ENCODE results near the gene ANKRD36C.
"Not testable (repeated sequence)": the region's sequence is repeated elsewhere in the genome, so short reads cannot be mapped to it uniquely, and the experiment has no call there.

The ANKRD36C gene

DNA sequence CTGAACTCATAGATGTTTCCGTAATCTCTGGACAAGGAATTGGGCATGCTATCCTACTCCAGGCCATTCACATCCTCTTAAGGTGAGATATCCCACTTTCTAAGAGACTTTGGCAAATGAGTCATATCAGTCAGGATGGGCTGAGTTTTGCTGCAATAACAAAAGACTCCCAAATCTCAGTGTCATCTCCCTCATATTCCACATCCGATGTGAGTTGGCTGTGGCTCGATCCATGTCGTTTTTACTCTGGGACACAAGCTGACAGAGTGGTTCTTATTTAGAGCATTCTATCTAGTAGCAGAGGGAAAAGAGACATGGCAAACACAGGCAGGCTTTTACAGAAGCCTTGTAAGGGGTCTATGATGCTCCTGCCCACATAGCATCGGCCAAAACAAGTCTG lies 14.6 kb upstream of the ANKRD36C start:
- DNase-seq = not testable (repeated sequence)

DNA sequence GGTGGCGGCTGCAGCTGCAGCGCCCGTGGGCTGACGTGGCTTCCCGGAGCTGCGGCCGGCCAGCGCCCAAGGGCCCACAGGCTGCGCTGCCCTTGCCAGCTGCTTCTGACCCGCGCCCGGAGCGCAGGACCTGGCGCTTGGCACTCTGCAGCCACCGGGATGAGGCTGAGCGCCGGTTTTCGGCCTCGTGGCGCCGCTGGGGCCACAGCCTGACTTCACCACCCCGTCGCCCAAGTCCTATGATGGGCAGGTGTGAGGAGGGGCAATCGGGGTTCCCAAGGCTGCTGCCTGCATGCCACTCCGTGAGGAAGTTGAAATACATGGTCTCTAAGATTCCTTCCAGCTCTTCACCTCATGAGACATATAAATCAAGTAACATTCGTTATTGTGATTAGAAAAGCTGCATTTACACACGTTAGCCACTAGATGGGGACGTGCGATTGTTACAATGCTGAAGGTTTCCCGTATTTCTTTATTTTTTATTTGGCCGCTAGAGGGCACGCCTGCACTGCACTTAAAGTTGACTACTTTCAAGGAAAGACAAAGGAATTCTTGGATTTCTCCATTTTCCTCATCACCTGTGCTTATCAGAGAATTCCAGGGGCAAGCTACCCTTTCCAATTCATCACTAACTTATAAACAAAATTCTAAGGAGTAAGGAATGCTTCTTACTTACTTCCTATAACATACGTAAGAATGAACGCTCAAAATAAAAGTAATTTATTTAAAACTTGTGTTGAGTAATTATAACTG lies 1.1 kb upstream of the ANKRD36C start:
- peak; percentile 79 for DNase-seq

GRCh38 chr2:95992102-95992501 lies 478 bp upstream of the ANKRD36C start:
- DNase-seq = peak; percentile 40

DNA sequence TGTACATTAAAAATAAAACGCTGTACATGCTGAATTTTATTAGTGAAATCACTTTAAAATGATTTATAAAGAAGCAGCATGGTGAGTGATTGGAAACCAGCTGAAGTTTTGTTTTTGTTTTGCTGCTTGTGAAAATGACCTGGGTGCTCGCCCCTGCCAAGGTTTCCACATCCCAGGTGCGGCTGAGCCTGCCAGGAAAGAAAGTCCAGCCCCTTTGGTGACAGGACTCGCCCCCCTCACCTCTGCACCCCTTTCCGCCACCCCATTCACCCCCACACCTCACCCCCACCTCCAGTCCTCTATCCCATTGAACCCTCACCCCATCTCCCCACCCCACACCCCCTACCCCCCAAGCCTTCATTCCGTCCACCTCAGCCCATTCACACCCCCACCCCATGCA lies 740 bp downstream of the ANKRD36C start:
- peak; percentile 11 for DNase-seq

DNA sequence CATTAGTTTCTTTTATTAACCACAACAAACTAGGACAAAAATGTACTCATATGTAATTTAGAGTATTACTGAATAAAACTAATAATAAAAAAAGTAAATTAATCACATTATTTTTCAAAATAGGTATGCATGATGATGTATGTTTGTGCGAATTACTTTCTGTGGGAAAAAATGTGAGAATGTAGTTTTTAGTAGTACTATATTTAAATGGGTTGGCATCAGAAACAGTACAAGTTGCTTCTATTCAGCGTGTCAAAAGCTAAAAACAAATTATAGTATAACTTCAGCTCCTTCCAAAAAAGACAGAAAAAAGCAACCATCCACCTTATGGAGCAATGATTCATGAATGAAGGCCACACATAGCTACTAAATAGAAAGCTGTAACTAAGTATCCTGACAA lies 40.0 kb downstream of the ANKRD36C start:
- not testable (repeated sequence) for DNase-seq

- DNase-seq = not testable (repeated sequence)
These were observed 43.6 kb downstream of the ANKRD36C start for GRCh38 chr2:95948039-95948438.

DNA sequence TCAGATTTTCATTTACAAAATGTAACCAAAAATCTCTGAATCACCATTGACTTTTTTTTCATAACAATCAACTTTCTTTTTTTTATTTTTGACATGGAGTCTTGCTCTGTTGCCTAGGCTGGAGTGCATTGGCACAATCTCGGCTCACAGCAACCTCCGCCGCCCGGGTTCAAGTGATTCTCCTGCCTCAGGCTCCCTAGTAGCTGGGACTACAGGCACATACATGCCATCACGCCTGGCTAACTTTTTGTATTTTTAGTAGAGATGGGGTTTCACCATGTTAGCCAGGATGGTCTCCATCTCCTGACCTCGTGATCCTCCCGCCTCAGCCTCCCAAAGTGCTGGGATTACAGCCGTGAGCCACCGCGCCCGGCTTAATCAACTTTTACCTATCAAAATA lies 51.7 kb downstream of the ANKRD36C start:
- not testable (repeated sequence) for DNase-seq

GRCh38 chr2:95930740-95931139 lies 60.9 kb downstream of the ANKRD36C start:
- DNase-seq = not testable (repeated sequence)

- not testable (repeated sequence) for DNase-seq
These were observed 74.6 kb downstream of the ANKRD36C start for GRCh38 chr2:95917007-95917406.

DNA sequence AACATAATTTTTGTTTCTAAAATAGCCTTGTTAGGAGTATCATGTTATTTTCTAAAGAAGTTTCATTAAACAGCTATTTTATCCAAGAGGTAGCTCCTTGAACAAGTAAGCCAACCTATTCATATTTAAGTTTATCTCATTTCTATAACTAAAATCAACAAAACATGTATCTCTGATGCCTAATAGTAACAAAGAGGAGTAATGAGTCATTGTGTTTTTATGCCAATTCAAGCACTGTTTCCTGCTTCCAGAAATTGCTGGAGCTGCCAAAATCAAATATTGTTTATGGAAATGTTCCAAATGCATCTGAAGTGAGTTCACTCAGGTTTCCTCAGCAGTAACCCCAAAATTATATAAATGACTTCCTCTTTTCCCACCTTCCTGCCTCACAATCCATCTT lies 76.5 kb downstream of the ANKRD36C start:
- not testable (repeated sequence) for DNase-seq

DNA sequence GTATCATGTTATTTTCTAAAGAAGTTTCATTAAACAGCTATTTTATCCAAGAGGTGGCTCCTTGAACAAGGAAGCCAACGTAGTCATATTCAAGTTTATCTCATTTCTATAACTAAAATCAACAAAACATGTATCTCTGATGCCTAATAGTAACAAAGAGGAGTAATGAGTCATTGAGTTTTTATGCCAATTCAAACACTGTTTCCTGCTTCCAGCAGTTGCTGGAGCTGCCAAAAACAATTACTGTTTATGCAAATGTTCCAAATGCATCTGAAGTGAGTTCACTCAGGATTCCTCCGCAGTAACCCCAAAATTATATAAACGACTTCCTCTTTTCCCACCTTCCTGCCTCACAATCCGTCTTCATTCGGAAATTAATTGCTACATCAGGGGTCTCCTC lies 80.2 kb downstream of the ANKRD36C start:
- not testable (repeated sequence) for DNase-seq

- DNase-seq = not testable (repeated sequence)
These were observed 97.2 kb downstream of the ANKRD36C start for GRCh38 chr2:95894443-95894842.

DNA sequence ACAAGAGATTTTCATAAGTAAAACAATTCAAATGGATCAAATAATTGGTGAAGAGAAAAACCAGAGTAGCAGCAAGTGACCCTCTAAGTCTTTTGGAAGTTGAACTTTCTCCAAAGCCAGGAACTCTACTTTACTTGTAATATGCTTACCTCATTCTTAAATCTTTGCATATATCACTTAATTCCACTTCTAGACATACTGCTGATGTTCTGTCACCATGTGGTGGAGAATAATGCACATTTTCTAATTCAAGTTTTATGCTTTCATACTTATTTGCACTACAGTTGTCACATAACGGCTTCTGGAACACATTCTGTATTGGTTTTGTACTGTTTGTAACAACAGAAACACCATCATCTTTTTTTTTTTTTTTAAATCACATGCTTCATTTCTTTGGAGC lies 123.7 kb downstream of the ANKRD36C start:
- DNase-seq = not testable (repeated sequence)

GRCh38 chr2:95867047-95867677 lies 124.5 kb downstream of the ANKRD36C start:
- not testable (repeated sequence) for DNase-seq

DNA sequence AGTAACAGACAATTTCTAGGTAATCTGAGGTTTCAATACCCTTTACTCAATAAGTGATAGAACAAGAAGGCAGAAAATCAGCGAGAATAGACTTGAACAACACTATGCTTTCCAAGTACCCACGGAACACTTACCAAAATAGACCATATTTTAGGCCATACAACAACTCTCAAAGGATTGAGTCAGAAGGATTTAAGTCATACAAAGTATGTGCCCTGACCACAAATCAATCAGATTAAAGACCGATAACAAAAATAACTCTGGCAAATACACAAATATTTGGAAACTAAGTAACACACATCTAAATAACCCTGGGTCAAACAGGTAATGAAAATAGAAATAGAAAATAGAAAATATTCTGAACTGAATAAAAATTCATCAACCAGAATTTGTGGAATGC lies 129.5 kb downstream of the ANKRD36C start:
- not testable (repeated sequence) for DNase-seq

DNA sequence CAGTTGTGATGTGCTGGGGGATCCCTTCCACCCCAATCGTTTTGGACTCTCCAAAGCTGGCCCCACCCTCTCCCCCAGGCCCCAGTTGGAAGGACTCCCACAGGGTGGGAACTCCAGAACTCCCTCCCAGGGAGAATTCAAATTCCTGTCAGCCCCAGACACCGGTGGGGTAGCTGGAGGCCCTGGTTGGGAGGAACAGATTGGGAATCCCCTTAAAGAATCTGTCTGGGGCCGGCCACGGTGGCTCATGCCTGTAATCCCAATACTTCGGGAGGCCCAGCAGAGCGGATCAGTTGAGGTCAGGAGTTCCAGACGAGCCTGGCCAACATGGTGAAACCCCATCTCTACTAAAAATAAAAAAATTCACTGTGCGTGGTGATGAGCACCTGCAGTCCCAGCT lies 155.5 kb downstream of the ANKRD36C start:
- DNase-seq = no peak

GRCh38 chr2:95834077-95835013 lies 157.3 kb downstream of the ANKRD36C start:
- DNase-seq = not testable (repeated sequence)

- not testable (repeated sequence) for DNase-seq
These were observed 167.4 kb downstream of the ANKRD36C start for GRCh38 chr2:95824218-95824617.

DNA sequence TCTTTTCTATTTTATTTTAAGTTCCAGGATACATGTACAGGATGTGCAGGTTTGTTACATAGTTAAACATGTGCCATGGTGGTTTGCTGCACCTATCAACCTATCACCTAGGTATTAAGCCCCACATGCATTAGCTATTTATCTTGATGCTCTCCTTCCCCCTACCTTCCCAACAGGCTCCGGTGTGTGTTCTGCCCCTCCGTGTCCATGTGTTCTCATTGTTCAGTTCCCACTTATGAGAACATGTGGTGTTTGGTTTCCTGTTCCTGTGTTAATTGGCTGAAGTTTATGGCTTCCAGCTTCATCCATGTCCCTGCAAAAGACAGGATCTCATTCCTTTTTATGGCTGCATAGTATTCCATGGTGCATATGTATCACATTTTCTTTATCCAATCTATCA lies 174.1 kb downstream of the ANKRD36C start:
- DNase-seq = not testable (repeated sequence)

DNA sequence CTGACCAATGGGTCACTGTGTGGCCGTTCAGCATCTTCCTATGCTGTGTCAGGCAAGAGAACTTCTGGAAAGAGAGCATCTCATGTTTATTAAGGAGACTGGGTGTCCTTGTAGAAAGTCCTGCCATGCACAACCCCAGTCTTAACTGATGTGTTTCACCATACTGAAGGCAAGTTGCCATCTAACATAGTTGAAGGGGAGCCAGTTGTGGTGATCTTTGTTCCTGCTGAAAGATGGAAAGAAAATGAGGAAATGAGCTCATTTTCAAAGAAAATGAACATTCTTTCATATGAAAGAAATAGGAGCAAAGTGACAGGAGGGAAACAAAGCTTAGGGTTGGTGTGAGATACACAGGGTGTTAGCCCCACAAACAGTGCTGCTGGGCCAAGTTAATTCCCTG lies 178.3 kb downstream of the ANKRD36C start:
- DNase-seq = not testable (repeated sequence)

GRCh38 chr2:95799892-95800291 lies 191.7 kb downstream of the ANKRD36C start:
- no peak for DNase-seq

DNA sequence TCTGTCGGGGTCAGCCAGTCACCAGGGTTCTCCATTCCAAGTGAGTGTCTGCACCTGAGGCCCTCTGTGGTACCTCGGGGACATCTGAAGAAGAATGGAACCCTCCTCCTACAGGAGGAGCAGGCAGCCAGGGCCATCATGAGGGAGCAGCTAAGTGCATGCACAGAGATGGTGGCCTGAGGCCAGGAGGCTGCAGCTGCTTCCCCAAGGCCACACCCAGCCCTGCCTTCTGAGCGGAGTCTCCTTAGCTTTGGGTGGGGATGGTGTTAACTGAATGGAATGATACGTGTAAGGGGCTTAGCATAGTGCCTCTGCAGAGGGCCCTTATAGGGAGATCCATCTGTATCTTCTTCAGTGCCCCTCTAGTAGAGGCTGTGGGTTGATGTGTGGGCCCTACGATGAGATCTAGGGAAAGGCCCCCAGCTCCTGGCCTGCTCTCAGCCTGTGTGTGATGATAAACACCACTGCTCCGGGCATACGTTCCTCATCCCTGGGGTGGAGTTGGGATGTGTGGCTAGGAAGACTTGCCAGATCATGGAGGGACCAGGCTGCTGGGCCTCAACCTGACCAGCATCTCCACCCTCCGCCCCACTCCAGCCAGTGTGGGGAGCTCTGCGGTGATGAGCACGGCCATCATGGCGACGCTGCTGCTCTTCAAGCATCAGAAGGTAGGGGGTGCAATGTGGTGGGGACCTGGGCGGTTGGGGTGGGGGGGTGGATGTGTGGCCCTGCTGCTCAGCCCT lies 192.3 kb downstream of the ANKRD36C start:
- DNase-seq = not testable (repeated sequence)

Data from CD4-positive, alpha-beta T cell treated with Interleukin-10 for 1 hour (primary cell).